B cell (primary cell): ENCODE results near the gene HS6ST3.

Experiments
- EZH2 ChIP-seq: IDR thresholded peaks from 2 replicates; pipeline ENCODE4 v1.6.1; 2012; ENCODE audit warnings: borderline replicate concordance, low read depth, mild to moderate bottlenecking, moderate library complexity, low read length; ENCODE audit not compliant: insufficient read depth, poor library complexity, severe bottlenecking
- TF ChIP-seq, protein P1 (sequence below): fragments of 200-600 bp; IDR thresholded peaks from one replicate; pipeline ENCODE4 v1.8.0; 2022; ENCODE audit warnings: antibody characterized with exemption, mild to moderate bottlenecking

DNA sequence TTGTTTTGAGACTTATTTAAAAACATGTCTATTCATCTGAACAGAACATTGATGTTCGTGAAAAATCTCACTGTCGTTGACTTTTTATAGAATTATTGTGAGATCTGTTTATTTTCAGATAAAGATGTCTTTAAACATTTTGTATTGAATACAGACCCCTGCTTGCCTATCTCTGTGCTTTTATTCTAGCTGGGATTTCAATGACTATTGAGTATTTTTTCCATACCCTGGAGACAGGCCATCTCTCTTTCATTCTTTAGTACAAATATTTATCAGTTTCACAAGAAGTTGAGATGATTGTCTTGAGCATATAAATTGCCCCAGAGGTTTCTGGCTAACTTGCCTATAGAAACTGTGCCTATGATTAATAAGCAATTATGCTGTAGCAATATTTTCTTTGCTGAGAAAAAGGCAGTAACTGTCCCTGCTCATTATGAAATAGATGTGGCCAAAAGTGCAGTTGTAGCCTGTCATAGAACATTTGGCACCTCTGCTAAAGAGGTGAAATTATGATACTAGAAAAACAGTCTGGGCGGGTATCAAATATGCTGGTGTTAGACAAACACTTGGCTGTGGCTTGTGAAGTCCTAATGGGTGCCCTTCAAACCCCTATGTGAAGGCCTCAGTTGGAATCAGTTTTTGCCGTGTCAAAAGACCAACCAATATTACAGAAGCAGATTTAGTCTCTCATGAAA, 360.6 kb downstream of the HS6ST3 start:
- TF ChIP-seq, protein P1, sequence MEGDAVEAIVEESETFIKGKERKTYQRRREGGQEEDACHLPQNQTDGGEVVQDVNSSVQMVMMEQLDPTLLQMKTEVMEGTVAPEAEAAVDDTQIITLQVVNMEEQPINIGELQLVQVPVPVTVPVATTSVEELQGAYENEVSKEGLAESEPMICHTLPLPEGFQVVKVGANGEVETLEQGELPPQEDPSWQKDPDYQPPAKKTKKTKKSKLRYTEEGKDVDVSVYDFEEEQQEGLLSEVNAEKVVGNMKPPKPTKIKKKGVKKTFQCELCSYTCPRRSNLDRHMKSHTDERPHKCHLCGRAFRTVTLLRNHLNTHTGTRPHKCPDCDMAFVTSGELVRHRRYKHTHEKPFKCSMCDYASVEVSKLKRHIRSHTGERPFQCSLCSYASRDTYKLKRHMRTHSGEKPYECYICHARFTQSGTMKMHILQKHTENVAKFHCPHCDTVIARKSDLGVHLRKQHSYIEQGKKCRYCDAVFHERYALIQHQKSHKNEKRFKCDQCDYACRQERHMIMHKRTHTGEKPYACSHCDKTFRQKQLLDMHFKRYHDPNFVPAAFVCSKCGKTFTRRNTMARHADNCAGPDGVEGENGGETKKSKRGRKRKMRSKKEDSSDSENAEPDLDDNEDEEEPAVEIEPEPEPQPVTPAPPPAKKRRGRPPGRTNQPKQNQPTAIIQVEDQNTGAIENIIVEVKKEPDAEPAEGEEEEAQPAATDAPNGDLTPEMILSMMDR, result no peak
- TF ChIP-seq EZH2, result no peak
